Left ventricle myocardium inferior (tissue), 1 donor: Measurements from ENCODE around the gene REPS2. TPM values are rescaled to one million over a fixed set of nuclear protein-coding genes. Genes with fewer than 3 reads are reported as not detected.

Experiments used
- DNase-seq: peaks from one replicate; pipeline ENCODE4 v3.0.0-alpha.2; 2020
- H3K27ac ChIP-seq: fragments of 200-600 bp; replicated peaks from 2 replicates; pipeline ENCODE4 v1.8.0; 2021
- H3K27me3 ChIP-seq: fragments of 200-600 bp; 2 replicates; pipeline ENCODE4 v1.8.0; 2021; ENCODE audit warnings: low read depth
- H3K36me3 ChIP-seq: fragments of 200-600 bp; 2 replicates; pipeline ENCODE4 v1.8.0; 2021
- H3K4me1 ChIP-seq: fragments of 200-600 bp; 2 replicates; pipeline ENCODE4 v1.8.0; 2021
- H3K4me3 ChIP-seq: fragments of 200-600 bp; 2 replicates; pipeline ENCODE4 v1.8.0; 2021; ENCODE audit warnings: mild to moderate bottlenecking, moderate library complexity
- H3K9me3 ChIP-seq: fragments of 200-600 bp; replicated peaks from 2 replicates; pipeline ENCODE4 v1.8.0; 2021
- intact Hi-C: fragments of 100-400 bp; cut with micrococcal nuclease; formaldehyde crosslinking; loops from one replicate; pipeline ENCODE4 v1.11.0; 2022
- total RNA-seq: library from RNA; stranded (reverse); fragmentation: NEBNext Ultra II Directional; extraction: Animal tissue kit (Norgen Biotek cat#: 25700); gene quantifications from one replicate; pipeline ENCODE4 v1.2.1, GENCODE V29; 2021
- TF ChIP-seq, protein P1 (sequence below): fragments of 200-600 bp; IDR thresholded peaks from 2 replicates; pipeline ENCODE4 v1.8.0; 2021; ENCODE audit warnings: antibody characterized with exemption, mild to moderate bottlenecking, borderline replicate concordance
- donor health status: DM: no; HTN: yes; CAD: no; lungs with severe emphysema.

REPS2 gene
- total RNA-seq, 1 donor from 2014 or later: 7.6 TPM

- Histone ChIP-seq H3K27me3 (no peaks in the 10 kb centered on the region), H3K4me1 (no peaks in the 10 kb centered on the region), H3K4me3 (no peak overlapping the region), H3K9me3 (no peaks in the 10 kb centered on the region), H3K36me3 (no peaks in the 10 kb centered on the region), H3K27ac (no peak overlapping the region)
- DNase-seq: no peak
- intact Hi-C loops: no loop called here
- TF ChIP-seq, protein P1, sequence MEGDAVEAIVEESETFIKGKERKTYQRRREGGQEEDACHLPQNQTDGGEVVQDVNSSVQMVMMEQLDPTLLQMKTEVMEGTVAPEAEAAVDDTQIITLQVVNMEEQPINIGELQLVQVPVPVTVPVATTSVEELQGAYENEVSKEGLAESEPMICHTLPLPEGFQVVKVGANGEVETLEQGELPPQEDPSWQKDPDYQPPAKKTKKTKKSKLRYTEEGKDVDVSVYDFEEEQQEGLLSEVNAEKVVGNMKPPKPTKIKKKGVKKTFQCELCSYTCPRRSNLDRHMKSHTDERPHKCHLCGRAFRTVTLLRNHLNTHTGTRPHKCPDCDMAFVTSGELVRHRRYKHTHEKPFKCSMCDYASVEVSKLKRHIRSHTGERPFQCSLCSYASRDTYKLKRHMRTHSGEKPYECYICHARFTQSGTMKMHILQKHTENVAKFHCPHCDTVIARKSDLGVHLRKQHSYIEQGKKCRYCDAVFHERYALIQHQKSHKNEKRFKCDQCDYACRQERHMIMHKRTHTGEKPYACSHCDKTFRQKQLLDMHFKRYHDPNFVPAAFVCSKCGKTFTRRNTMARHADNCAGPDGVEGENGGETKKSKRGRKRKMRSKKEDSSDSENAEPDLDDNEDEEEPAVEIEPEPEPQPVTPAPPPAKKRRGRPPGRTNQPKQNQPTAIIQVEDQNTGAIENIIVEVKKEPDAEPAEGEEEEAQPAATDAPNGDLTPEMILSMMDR: no peak
Observed at GRCh38 chrX:16924631-16925480, 21.6 kb upstream of the REPS2 start.

DNA sequence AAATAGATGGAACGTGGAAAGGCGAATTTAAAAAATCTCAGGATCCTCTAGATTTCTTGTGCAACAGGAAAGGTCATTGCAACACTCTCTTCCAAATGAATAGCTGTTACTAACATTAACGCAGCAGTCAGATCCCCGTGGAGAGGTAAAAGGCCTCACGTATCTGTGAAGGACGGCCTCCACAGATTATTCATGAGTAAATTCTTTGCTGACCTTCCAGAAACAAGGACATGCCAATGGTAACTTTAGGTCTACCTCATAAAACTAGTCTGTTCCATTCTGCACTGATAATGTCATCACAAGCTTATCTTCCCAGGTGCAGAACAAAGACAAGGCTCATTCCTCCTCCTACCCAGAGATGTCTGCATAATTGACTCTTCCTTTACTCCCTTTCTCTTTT, 16.1 kb upstream of the REPS2 start:
- TF ChIP-seq, protein P1: no peak
- H3K4me1 ChIP-seq: no peaks in the 10 kb centered on the region
- intact Hi-C loops: no loop called here

GRCh38 chrX:16931371-16931770, 15.1 kb upstream of the REPS2 start:
- TF ChIP-seq, protein P1: no peak
- Histone ChIP-seq H3K27me3 (no peaks in the 10 kb centered on the region), H3K27ac (no peak overlapping the region)

More for the DNA sequence above, 16.1 kb upstream of the REPS2 start:
- DNase-seq: no peak
- no peaks in the 10 kb centered on the region for H3K36me3 ChIP-seq
- H3K27me3 ChIP-seq: no peaks in the 10 kb centered on the region
- H3K9me3 ChIP-seq: no peaks in the 10 kb centered on the region
- no peak overlapping the region for H3K27ac ChIP-seq
- H3K4me3 ChIP-seq: no peak overlapping the region

GRCh38 chrX:16931855-16932575, 14.4 kb upstream of the REPS2 start:
- intact Hi-C loops: no loop called here
- no peak for DNase-seq
- no peak overlapping the region for H3K4me3 ChIP-seq
- no peaks in the 10 kb centered on the region for H3K36me3 ChIP-seq
- H3K9me3 ChIP-seq: no peaks in the 10 kb centered on the region
- TF ChIP-seq, protein P1: no peak
- no peak overlapping the region for H3K27ac ChIP-seq
- H3K27me3 ChIP-seq: no peaks in the 10 kb centered on the region
- H3K4me1 ChIP-seq: no peaks in the 10 kb centered on the region

More at GRCh38 chrX:16931371-16931770, 15.1 kb upstream of the REPS2 start:
- H3K36me3 ChIP-seq: no peaks in the 10 kb centered on the region
- no peaks in the 10 kb centered on the region for H3K9me3 ChIP-seq
- no peak overlapping the region for H3K4me3 ChIP-seq
- intact Hi-C loops: no loop called here
- H3K4me1 ChIP-seq: no peaks in the 10 kb centered on the region
- DNase-seq: no peak

DNA sequence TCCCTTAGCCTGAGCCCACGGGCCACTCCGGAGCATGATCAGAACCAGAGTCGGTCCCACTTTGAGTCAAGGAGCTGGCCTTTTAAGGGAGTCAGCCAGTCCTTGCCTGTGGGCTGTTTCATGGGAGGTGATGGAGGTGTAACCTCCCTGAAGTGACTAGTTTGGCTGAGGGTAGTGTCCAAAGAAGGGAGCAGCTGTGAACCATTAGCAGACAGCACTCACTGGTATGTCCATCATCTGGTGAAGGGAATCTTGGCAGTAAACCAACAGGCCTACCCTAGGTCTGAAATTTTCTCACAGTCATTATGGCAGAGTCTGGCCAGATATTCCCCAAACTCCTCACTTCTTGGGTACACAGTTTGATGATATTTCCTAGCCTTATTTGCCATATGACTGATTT, 12.3 kb upstream of the REPS2 start:
- H3K4me1 ChIP-seq: no peaks in the 10 kb centered on the region
- DNase-seq: no peak
- H3K9me3 ChIP-seq: peaks cover 2% of the 10 kb centered on the region
- no peaks in the 10 kb centered on the region for H3K36me3 ChIP-seq
- H3K27ac ChIP-seq: no peak overlapping the region
- TF ChIP-seq, protein P1: no peak
- H3K4me3 ChIP-seq: no peak overlapping the region
- intact Hi-C loops: no loop called here
- no peaks in the 10 kb centered on the region for H3K27me3 ChIP-seq
